ENCODE data around the gene PDE9A.
A peak's percentile ranks its signal among the peaks of the same experiment; 100 is the strongest.
"Not testable (repeated sequence)": the region's sequence is repeated elsewhere in the genome, so short reads cannot be mapped to it uniquely, and the experiment has no call there.

PDE9A gene

DNA sequence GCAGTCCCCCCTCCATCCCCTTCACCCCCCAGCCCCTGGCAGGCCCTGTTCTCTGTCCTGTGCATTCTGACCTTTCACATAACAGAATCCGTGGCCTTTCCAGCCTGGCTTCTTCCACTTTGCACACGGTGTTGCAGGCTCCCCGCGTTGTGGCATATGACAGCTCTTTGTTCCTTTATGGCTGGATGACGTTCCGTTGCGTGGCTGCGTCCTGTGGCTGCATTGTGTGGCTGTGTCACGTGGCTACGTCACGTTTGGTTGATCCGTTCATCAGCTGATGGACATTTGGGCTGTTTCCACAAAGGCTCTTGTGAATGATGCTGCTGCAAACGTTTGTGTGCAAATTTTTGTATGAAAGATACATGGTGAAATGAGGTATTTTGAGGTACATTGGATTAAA is 53.3 kb downstream of the PDE9A start:
- no peak overlapping the region for H2BK120ac ChIP-seq (ENCODE audit: insufficient read depth, low read length, poor library complexity)
- no peaks in the 10 kb centered on the region for H3K79me2 ChIP-seq (ENCODE audit: control insufficient read depth, insufficient read depth, low read length, poor library complexity)
- H2AK5ac ChIP-seq (ENCODE audit: low read length) = no peak overlapping the region
- no peaks in the 10 kb centered on the region for H3K4me1 ChIP-seq (ENCODE audit: control insufficient read depth in 1 of 2, insufficient read depth in 2 of 2, low read length in 2 of 2)
- H3K9me3 ChIP-seq (ENCODE audit: insufficient read depth, low read depth, low read length) = peaks cover 2% of the 10 kb centered on the region
- no peak overlapping the region for H2BK12ac ChIP-seq (ENCODE audit: low read length)
- H4K91ac ChIP-seq (ENCODE audit: low read depth, low read length) = no peak overlapping the region
- no peak overlapping the region for H4K12ac ChIP-seq (ENCODE audit: low read depth, low read length)
- no peak overlapping the region for H3K4ac ChIP-seq (ENCODE audit: low read depth, low read length)
- H3K79me1 ChIP-seq (ENCODE audit: low read length) = no peaks in the 10 kb centered on the region
- no peaks in the 10 kb centered on the region for H3K27me3 ChIP-seq (ENCODE audit: insufficient read depth, low read length)
- no peak overlapping the region for H3K27ac ChIP-seq (ENCODE audit: low read depth, low read length)
- H3K9ac ChIP-seq (ENCODE audit: low read length) = no peak overlapping the region
- H4K8ac ChIP-seq (ENCODE audit: low read depth, low read length) = no peak overlapping the region
- no peak overlapping the region for H3K14ac ChIP-seq (ENCODE audit: low read length)
- no peak overlapping the region for H3K18ac ChIP-seq (ENCODE audit: low read length)
- H3K23ac ChIP-seq (ENCODE audit: low read length) = no peak overlapping the region
- no peak overlapping the region for H3K4me2 ChIP-seq (ENCODE audit: low read length)
- WGBS (ENCODE audit: extremely low coverage, insufficient coverage, insufficient read length) = no CpG with 5 or more reads among the region's 13 CpGs
- H3K36me3 ChIP-seq (ENCODE audit: control insufficient read depth in 1 of 2, insufficient read depth in 2 of 2, low read length in 2 of 2) = peaks cover 5 to 12% of the 10 kb centered on the region in 2 experiments
- H2AFZ ChIP-seq (ENCODE audit: insufficient read depth, low read length, poor library complexity) = no peak overlapping the region
- no peak overlapping the region for H2BK5ac ChIP-seq (ENCODE audit: low read depth, low read length, poor library complexity)
- DNase-seq = no peak
- no peak overlapping the region for H3K4me3 ChIP-seq (ENCODE audit: low read depth, low read length)

DNA sequence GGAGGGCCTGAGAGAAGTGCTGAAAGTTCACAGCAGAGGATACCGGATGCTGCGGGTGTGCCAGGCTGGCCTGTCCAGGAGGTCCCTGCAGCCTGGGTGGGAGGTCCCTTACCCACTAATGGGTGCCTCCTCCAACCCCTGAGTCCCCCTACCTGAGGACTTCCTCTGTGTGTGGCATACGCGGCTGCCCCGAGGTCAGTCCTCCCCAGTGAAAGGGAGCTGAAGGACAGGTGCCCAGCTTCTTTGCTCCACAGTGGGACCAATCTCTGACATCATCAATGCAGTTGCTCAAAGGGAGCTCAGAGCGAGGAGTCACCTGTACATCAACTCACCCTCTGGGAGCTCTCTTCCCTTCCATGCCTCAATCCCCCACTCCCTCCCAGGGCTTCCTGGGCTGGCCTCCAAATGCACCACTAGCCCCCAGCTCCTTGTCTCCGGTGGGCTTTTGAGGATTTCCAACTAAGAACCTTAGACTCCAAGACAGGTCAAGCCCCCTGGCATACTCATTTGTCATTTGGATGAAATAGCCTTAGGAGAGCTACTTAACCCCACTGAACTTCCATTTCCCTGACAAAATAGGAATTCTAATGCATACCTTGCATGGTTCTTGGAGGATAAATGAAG is 53.9 kb downstream of the PDE9A start:
- Histone ChIP-seq H3K4ac (ENCODE audit: low read depth, low read length) (no peak overlapping the region), H4K8ac (ENCODE audit: low read depth, low read length) (no peak overlapping the region), H3K18ac (ENCODE audit: low read length) (no peak overlapping the region), H2BK120ac (ENCODE audit: insufficient read depth, low read length, poor library complexity) (no peak overlapping the region), H3K27ac (ENCODE audit: low read depth, low read length) (no peak overlapping the region), H2BK12ac (ENCODE audit: low read length) (no peak overlapping the region), H3K79me1 (ENCODE audit: low read length) (no peaks in the 10 kb centered on the region), H2AFZ (ENCODE audit: insufficient read depth, low read length, poor library complexity) (no peak overlapping the region), H2AK5ac (ENCODE audit: low read length) (no peak overlapping the region), H3K23ac (ENCODE audit: low read length) (no peak overlapping the region), H3K4me3 (ENCODE audit: low read depth, low read length) (no peak overlapping the region), H3K4me1 (ENCODE audit: control insufficient read depth in 1 of 2, insufficient read depth in 2 of 2, low read length in 2 of 2) (no peaks in the 10 kb centered on the region), H3K4me2 (ENCODE audit: low read length) (no peak overlapping the region), H3K36me3 (ENCODE audit: control insufficient read depth in 1 of 2, insufficient read depth in 2 of 2, low read length in 2 of 2) (peaks cover 5 to 12% of the 10 kb centered on the region in 2 experiments), H3K9me3 (ENCODE audit: insufficient read depth, low read depth, low read length) (peaks cover 2% of the 10 kb centered on the region), H3K14ac (ENCODE audit: low read length) (no peak overlapping the region), H4K12ac (ENCODE audit: low read depth, low read length) (no peak overlapping the region), H3K27me3 (ENCODE audit: insufficient read depth, low read length) (no peaks in the 10 kb centered on the region), H3K79me2 (ENCODE audit: control insufficient read depth, insufficient read depth, low read length, poor library complexity) (no peaks in the 10 kb centered on the region), H3K9ac (ENCODE audit: low read length) (no peak overlapping the region), H2BK5ac (ENCODE audit: low read depth, low read length, poor library complexity) (no peak overlapping the region), H4K91ac (ENCODE audit: low read depth, low read length) (no peak overlapping the region)
- no peak for DNase-seq
- no CpG with 5 or more reads among the region's 7 CpGs for WGBS (ENCODE audit: extremely low coverage, insufficient coverage, insufficient read length)

DNA sequence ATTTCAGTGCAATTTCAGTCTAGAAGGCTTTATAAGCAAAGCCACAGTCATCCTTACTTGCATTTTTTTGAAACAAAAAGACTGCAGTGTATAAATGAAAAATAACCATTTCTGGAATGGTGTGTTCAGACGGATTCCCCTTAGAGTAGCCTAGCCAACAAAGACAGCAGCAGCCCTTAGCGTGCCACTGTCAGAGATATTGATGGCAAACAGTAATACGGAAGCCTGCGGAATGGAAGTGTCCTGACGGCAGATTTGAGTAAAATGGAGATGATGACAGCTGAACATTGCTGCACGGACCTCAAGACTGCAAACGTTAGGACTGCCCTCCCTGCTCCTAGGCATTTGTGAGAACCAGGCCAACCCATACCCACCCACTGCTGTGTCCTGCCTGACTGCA is 54.7 kb downstream of the PDE9A start:
- no peak overlapping the region for H2BK5ac ChIP-seq (ENCODE audit: low read depth, low read length, poor library complexity)
- H3K4me1 ChIP-seq (ENCODE audit: control insufficient read depth in 1 of 2, insufficient read depth in 2 of 2, low read length in 2 of 2) = no peaks in the 10 kb centered on the region
- H3K4ac ChIP-seq (ENCODE audit: low read depth, low read length) = no peak overlapping the region
- no peaks in the 10 kb centered on the region for H3K27me3 ChIP-seq (ENCODE audit: insufficient read depth, low read length)
- H4K8ac ChIP-seq (ENCODE audit: low read depth, low read length) = no peak overlapping the region
- H4K12ac ChIP-seq (ENCODE audit: low read depth, low read length) = no peak overlapping the region
- H3K18ac ChIP-seq (ENCODE audit: low read length) = no peak overlapping the region
- no CpG with 5 or more reads among the region's 7 CpGs for WGBS (ENCODE audit: extremely low coverage, insufficient coverage, insufficient read length)
- no peak overlapping the region for H3K27ac ChIP-seq (ENCODE audit: low read depth, low read length)
- H3K23ac ChIP-seq (ENCODE audit: low read length) = no peak overlapping the region
- H3K79me1 ChIP-seq (ENCODE audit: low read length) = no peaks in the 10 kb centered on the region
- H3K9me3 ChIP-seq (ENCODE audit: insufficient read depth, low read depth, low read length) = peaks cover 2% of the 10 kb centered on the region
- H2AK5ac ChIP-seq (ENCODE audit: low read length) = no peak overlapping the region
- no peak overlapping the region for H2BK12ac ChIP-seq (ENCODE audit: low read length)
- no peak overlapping the region for H4K91ac ChIP-seq (ENCODE audit: low read depth, low read length)
- peaks cover 5 to 8% of the 10 kb centered on the region in 2 experiments for H3K36me3 ChIP-seq (ENCODE audit: control insufficient read depth in 1 of 2, insufficient read depth in 2 of 2, low read length in 2 of 2)
- H2AFZ ChIP-seq (ENCODE audit: insufficient read depth, low read length, poor library complexity) = no peak overlapping the region
- no peak overlapping the region for H3K4me2 ChIP-seq (ENCODE audit: low read length)
- H3K14ac ChIP-seq (ENCODE audit: low read length) = no peak overlapping the region
- H3K79me2 ChIP-seq (ENCODE audit: control insufficient read depth, insufficient read depth, low read length, poor library complexity) = no peaks in the 10 kb centered on the region
- H3K4me3 ChIP-seq (ENCODE audit: low read depth, low read length) = peak overlapping the region; percentile 1
- no peak overlapping the region for H2BK120ac ChIP-seq (ENCODE audit: insufficient read depth, low read length, poor library complexity)
- DNase-seq = no peak
- no peak overlapping the region for H3K9ac ChIP-seq (ENCODE audit: low read length)

DNA sequence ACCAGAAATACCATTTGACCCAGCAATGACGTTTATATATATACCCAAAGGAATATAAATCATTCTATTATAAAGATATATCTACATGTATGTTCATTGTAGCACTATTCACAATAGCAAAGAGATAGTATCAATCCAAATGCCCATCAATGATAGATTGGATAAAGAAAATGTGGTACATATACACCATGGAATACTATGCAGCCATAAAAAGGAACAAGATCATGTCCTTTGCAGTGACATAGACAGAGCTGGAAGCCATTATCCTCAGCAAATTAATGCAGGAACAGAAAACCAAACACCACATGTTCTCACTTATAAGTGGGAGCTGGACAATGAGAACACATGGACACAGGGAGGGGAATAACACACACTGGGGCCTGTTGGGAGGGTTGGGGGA is 55.5 kb downstream of the PDE9A start:
- not testable (repeated sequence) for H4K12ac ChIP-seq (ENCODE audit: low read depth, low read length); H3K4me3 ChIP-seq (ENCODE audit: low read depth, low read length); H3K27me3 ChIP-seq (ENCODE audit: insufficient read depth, low read length); H3K79me1 ChIP-seq (ENCODE audit: low read length); H2AFZ ChIP-seq (ENCODE audit: insufficient read depth, low read length, poor library complexity); H3K27ac ChIP-seq (ENCODE audit: low read depth, low read length); H2AK5ac ChIP-seq (ENCODE audit: low read length); H2BK12ac ChIP-seq (ENCODE audit: low read length); H4K8ac ChIP-seq (ENCODE audit: low read depth, low read length); H3K79me2 ChIP-seq (ENCODE audit: control insufficient read depth, insufficient read depth, low read length, poor library complexity); H3K36me3 ChIP-seq (ENCODE audit: control insufficient read depth in 1 of 2, insufficient read depth in 2 of 2, low read length in 2 of 2); H3K9ac ChIP-seq (ENCODE audit: low read length); DNase-seq; H3K4me2 ChIP-seq (ENCODE audit: low read length); H3K9me3 ChIP-seq (ENCODE audit: insufficient read depth, low read depth, low read length); H3K23ac ChIP-seq (ENCODE audit: low read length); H3K4me1 ChIP-seq (ENCODE audit: control insufficient read depth in 1 of 2, insufficient read depth in 2 of 2, low read length in 2 of 2); H2BK120ac ChIP-seq (ENCODE audit: insufficient read depth, low read length, poor library complexity); H3K4ac ChIP-seq (ENCODE audit: low read depth, low read length); H3K18ac ChIP-seq (ENCODE audit: low read length); H3K14ac ChIP-seq (ENCODE audit: low read length); H2BK5ac ChIP-seq (ENCODE audit: low read depth, low read length, poor library complexity); H4K91ac ChIP-seq (ENCODE audit: low read depth, low read length)
- WGBS (ENCODE audit: extremely low coverage, insufficient coverage, insufficient read length) = no CpG with 5 or more reads among the region's 1 CpG

Measured in trophoblast cell (in vitro differentiated cells and primary cell).